ENCODE data around the gene CLDN20. TPM values are rescaled to one million over a fixed set of nuclear protein-coding genes. Genes with fewer than 3 reads are reported as not detected.
"Not testable (repeated sequence)": the region's sequence is repeated elsewhere in the genome, so short reads cannot be mapped to it uniquely, and the experiment has no call there.

CLDN20 gene
- total RNA-seq, 1 donor from 2014 or later = 2.2 TPM

GRCh38 chr6:155268088-155268867, 4.5 kb downstream of the CLDN20 start:
- DNase-seq (ENCODE audit: low spot score) = not testable (repeated sequence)

- no peak for DNase-seq (ENCODE audit: low spot score)
These were observed 6.0 kb downstream of the CLDN20 start for GRCh38 chr6:155269765-155270164.

DNA sequence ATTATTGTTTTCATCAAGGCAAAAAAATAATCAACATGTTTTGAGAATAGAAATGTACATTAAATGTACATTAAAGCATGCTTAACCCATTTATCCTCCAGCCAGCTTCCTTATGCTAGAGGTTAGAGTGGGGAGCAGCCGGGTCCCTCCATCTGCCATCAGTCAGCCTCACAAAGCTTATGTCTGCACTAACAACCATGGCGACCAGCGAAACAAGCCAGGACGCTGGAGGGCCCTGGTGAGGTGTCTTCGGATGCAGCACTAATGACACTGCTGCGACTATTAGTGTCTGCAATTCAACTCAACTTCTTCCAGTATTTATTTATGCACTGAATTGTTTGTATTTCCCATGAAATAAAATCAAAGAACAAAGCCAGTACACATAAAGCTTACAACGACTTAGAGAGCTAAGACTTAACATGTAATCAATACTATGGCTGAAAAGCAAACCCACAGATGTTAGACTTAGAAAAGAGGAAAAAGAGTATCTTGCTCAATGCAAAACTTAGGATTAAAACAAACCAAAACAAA, 6.8 kb downstream of the CLDN20 start:
- DNase-seq (ENCODE audit: low spot score) = no peak

DNA sequence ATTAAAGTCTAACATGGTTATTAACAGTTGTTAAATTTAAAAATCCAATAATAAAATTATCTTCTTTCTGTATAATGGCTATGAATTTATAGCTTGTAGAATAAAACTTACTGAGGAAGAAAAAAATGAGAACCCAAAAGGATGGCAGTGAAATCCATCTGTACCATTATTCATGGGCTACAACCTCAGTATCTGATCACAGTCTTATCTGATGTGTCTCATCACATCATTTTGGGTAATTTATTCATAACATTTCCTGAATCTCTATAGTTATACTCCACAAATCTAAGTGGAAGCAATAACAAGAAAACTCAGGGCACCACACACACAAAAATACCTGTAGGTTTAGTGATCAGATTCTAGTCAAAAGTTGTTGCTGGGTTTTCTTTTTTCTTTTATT, 7.3 kb downstream of the CLDN20 start:
- no peak for DNase-seq (ENCODE audit: low spot score)

- DNase-seq (ENCODE audit: low spot score) = peak; percentile 93
These were observed 8.8 kb downstream of the CLDN20 start for GRCh38 chr6:155272353-155273232.

DNA sequence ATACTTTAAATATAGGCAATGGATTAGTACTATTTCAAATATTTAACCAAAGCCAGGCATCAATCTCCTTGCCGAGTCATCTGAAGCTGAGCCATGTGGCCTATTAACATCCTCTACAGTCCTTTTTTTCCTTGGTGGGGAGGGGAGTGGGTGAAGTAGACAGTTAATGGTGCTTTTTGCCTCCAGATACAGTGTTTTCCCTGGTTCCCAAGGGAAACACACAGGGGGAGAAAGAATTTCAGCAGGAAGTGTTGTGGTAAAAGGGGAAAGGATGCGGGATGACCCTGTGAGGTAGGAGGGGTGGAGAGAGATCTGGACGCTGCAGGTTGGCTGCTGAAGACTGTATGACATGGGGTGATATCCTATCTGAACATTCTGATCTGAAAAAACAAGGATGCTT, 9.6 kb downstream of the CLDN20 start:
- peak; percentile 91 for DNase-seq (ENCODE audit: low spot score)

- DNase-seq (ENCODE audit: low spot score) = no peak
These were observed 10.3 kb downstream of the CLDN20 start for GRCh38 chr6:155274106-155274505.

DNA sequence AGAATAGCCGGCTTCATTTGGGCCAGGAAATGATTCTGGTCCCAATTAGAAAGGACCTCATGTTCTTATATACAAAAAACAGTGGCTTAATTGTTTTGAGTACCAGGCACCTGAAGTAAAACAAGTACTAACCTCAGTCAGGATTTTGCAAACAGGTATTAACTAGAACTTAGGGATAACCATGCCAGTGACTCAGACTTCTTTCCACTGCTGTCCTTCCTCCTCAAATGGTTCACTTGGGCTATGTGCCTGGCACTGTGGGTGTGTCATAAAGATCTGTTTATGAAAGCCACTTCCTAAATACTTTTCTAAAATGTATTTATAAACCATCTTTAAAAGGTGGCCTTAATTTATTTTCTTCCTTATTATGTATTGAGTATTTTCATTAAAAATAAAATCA, 10.7 kb downstream of the CLDN20 start:
- DNase-seq (ENCODE audit: low spot score) = no peak

GRCh38 chr6:155275808-155276480, 12.1 kb downstream of the CLDN20 start:
- DNase-seq (ENCODE audit: low spot score) = peak; percentile 56

DNA sequence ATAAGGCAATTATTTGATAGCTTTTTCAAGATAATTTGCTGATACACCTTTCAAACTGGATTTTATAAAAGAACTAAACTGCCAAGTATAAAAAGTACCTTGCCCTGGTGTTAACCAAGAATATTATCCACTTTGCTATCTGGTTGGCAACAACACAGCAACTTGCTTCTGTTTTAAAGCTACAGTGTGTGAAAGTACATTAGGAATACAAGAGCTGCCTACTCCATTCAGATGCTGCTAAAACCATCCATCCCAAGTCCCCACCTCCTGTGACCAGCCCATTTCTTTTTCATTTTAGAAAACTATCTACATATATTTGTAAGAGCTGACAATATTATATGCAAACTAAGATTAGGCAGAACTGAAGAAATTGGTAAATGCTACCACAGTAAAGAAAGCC, 12.8 kb downstream of the CLDN20 start:
- no peak for DNase-seq (ENCODE audit: low spot score)

GRCh38 chr6:155278319-155279049, 14.7 kb downstream of the CLDN20 start:
- DNase-seq (ENCODE audit: low spot score) = no peak

DNA sequence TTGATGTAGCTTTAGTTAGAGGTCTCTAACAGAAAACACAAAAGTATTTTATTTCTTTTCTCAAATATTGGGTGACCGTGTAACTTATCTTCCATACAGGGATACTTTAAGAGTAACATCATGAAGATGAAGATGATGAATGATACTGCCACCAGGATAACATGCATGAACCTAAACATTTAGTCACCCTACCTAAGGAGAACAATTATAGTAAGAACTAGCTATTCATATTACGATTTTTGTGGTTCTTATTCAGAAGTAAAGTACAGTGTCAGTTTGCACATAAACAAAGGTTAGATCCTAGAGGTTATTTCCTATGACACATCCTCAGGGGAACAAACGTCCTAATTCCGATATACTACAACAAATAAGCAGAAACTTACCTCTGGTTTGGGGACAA, 21.0 kb downstream of the CLDN20 start:
- no peak for DNase-seq (ENCODE audit: low spot score)

DNA sequence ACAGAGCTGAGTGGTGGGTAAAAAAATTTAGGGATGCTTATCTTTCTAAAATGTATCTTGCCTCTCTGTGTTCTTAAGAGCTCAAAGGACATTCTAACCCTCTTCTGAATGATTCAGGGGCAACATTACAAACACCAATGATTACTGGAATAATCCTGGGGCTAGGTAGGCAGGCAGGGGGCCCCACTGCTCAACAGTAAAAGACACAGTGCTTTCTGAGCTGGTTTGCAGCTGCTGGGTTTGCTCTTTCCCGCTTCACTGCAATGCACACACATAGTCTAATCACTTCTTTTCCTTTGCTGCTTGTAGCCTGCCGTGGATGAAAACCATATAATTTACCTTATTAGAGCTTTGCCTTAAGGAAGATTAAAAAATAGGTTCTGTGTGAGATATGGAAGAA, 23.9 kb downstream of the CLDN20 start:
- no peak for DNase-seq (ENCODE audit: low spot score)

GRCh38 chr6:155290491-155290890, 26.7 kb downstream of the CLDN20 start:
- DNase-seq (ENCODE audit: low spot score) = no peak

GRCh38 chr6:155291291-155291690, 27.5 kb downstream of the CLDN20 start:
- no peak for DNase-seq (ENCODE audit: low spot score)

DNA sequence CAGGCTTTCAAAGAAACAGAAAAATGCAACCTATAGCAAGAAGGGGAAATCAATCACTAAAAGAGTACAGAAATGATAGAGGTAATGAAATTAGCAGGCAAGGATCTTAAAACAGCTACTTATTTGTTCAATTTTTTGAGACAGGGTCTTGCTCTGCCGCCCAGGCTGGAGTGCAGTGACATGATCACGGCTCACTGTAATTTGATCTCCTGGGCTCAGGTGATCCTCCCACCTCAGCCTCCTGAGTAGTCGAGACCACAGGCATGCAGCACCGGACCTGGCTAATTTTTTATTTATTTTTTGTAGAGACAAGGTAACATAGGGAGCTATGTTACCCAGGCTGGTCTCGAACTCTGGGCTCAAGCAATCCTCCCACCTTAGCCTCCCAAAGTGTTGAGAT, 28.9 kb downstream of the CLDN20 start:
- no peak for DNase-seq (ENCODE audit: low spot score)

GRCh38 chr6:155297669-155298068, 33.9 kb downstream of the CLDN20 start:
- DNase-seq (ENCODE audit: low spot score) = no peak

GRCh38 chr6:155301867-155302266, 38.1 kb downstream of the CLDN20 start:
- no peak for DNase-seq (ENCODE audit: low spot score)

DNA sequence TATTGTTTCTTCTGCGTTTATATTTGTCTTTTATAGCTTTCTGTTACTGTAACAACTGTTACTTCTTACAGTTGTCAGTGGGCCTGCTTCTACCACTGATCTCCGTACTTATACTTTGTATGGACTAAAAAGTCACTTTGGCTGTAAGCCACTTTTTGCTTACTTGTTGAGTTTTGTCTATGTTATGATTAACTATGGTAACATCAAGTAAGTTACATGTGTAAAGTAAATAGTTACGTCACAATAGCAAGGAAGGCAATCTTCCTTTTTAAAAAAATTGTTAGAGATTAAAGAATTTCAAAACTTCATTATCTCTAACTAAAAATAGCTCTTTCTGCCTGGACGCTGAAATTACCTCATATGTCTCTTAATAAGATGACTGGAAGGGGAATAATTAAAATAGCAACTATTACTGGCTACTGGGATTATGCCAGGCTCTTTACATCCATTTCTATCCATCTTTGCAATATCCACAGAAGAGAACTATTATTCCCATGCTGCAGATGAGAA, 39.6 kb downstream of the CLDN20 start:
- DNase-seq (ENCODE audit: low spot score) = no peak

DNA sequence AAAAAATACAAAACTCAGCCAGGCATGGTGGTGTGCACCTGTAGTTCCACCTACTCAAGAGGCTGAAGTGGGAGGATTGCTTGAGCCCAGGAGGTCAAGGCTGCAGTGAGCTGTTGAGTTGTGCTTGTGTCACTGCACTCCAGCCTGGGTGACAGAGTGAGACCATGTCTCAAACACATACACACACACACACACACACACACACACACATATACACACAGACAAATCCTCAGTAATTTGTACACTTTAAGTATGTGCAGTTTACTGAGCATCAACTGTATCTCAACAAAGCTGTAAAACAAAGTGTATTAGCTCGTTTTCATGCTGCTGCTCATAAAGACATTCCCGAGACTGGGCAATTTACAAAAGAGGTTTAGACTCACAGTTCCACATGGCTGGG, 43.1 kb downstream of the CLDN20 start:
- DNase-seq (ENCODE audit: low spot score) = no peak

DNA sequence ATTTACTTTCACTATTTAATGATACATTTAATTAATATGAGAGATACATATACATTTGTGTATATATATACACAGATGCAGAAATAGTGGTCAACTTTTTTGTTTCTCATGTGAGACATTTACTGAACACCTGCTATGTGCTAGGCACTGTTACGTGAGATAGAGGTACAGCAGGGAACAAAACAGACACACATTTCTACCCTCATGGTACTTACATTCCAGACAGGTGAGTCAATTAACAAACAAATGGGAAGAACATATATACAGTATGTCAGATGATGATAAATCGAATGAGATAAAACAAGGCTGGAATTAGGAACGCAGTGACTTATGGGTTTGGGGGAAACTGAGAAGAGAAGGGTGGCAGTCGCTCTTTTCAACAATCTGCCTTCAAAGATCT, 45.3 kb downstream of the CLDN20 start:
- DNase-seq (ENCODE audit: low spot score) = no peak
